ENCODE measurements around the gene ATP10B.

DNA sequence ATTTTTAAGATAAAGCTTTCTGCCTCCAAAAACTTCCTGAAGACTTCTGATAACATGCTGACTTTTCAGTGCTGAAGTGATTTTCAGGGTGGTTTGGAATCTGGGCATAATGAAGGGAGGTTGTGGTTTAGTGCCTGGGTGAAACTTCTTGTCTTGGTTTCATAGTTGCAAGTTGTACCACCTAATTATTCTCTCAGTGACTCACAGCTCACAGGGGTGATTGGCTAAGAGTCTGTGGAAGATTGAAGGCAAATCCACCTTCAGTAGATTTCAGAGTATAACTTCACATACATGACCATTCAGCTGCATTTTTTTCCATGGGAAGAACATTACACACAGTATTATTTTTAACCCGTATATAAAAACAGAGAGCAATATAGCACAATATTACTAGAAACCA, 230.5 kb downstream of the ATP10B start:
- TF ChIP-seq, protein P1, sequence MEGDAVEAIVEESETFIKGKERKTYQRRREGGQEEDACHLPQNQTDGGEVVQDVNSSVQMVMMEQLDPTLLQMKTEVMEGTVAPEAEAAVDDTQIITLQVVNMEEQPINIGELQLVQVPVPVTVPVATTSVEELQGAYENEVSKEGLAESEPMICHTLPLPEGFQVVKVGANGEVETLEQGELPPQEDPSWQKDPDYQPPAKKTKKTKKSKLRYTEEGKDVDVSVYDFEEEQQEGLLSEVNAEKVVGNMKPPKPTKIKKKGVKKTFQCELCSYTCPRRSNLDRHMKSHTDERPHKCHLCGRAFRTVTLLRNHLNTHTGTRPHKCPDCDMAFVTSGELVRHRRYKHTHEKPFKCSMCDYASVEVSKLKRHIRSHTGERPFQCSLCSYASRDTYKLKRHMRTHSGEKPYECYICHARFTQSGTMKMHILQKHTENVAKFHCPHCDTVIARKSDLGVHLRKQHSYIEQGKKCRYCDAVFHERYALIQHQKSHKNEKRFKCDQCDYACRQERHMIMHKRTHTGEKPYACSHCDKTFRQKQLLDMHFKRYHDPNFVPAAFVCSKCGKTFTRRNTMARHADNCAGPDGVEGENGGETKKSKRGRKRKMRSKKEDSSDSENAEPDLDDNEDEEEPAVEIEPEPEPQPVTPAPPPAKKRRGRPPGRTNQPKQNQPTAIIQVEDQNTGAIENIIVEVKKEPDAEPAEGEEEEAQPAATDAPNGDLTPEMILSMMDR (IDR thresholded peaks at IDR 0.05), result no peak
- no peak for TF ChIP-seq POLR2A (IDR thresholded peaks at IDR 0.05)
